Measurements from ENCODE around the gene AJUBA.

DNA sequence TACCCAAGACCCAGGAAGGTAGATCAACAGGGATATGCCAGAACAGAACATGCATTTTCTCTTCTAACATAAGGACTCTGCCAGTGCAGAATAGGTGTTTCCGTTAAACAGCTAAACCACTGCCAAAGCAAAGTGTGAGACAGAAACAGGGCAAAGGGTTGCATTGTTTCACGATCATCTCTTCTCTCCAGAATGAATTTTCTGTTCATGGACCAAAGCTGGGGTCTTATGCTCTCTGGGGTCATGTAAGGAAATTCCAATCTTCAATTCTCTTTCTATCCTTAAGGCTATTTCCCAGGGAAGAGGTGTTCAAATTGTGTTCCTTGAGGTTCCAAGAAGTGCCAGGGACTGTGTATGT is 41.4 kb upstream of the AJUBA start:
- no peak for TF ChIP-seq CTCF (IDR thresholded peaks at IDR 0.05)
- no peak for TF ChIP-seq POLR2A (IDR thresholded peaks at IDR 0.05)

All from tibial nerve (tissue), 3 donors.